Skeletal muscle satellite cell (primary cell): ENCODE measurements around the gene ME3.

Experiments used
- H3K27me3 ChIP-seq: 2 replicates; pipeline ENCODE4 v1.7.0; 2013; ENCODE audit warnings: low read length; ENCODE audit not compliant: control insufficient read depth, insufficient read depth
- H3K36me3 ChIP-seq: 2 replicates; pipeline ENCODE4 v1.7.0; 2013; ENCODE audit warnings: mild to moderate bottlenecking, control low read depth, low read length; ENCODE audit not compliant: insufficient read depth
- H3K4me1 ChIP-seq: 2 replicates; pipeline ENCODE4 v1.7.0; 2013; ENCODE audit warnings: low read length; ENCODE audit not compliant: control insufficient read depth, insufficient read depth
- H3K4me2 ChIP-seq: 2 replicates; pipeline ENCODE4 v1.7.0; 2013; ENCODE audit warnings: mild to moderate bottlenecking, low read length
- H3K4me3 ChIP-seq: 2 replicates; pipeline ENCODE4 v1.7.0; 2013; ENCODE audit warnings: low read length
- H3K9ac ChIP-seq: 2 replicates; pipeline ENCODE4 v1.7.0; 2013; ENCODE audit warnings: mild to moderate bottlenecking, low read depth, low read length, moderate library complexity
- H3K9me3 ChIP-seq: replicated peaks from 2 replicates; pipeline ENCODE4 v1.7.0; 2013; ENCODE audit warnings: mild to moderate bottlenecking, control low read depth, low read length

The ME3 gene

DNA sequence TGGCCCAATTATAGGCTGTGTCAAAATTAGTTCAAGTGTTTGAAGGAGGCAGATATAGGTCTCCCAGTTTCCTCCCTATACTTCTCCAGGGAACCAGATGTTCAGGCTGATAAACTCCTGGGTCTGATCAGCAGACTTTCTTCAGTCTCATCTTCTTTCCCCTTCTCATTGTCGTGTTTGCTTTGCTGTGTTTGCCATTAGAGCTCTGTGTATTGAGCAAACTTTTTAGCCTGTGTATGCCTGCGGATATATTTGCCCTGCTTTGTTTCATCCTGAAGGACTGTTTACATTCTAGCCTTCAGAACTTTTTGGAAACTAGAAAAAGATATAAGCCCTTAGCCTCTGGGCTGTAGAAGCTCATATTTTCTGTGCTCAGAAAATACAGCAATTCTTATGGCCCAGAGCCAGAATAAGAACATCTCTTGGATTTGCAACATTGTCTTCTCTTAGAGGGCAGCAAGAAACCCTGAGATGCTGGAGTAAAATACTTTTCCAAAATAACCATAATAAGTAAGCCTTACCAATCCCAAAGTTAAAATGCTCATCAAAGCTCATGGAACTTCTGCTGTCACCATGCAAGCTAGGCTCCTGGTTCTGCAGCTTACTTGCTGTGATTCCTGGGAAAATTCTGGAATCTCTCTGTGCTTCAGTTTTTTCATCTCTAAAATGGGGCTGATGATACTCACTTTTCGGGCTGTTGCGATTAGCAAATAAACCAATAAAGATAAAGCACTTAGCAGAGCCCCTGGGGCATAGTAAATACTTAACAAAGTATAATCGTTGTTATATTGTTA, 34.1 kb upstream of the ME3 start:
- H3K4me1 ChIP-seq, result peaks cover 6% of the 10 kb centered on the region
- H3K4me3 ChIP-seq, result no peak overlapping the region
- no peaks in the 10 kb centered on the region for H3K27me3 ChIP-seq
- H3K9ac ChIP-seq, result no peak overlapping the region
- no peaks in the 10 kb centered on the region for H3K9me3 ChIP-seq
- H3K4me2 ChIP-seq, result no peak overlapping the region
- H3K36me3 ChIP-seq, result no peaks in the 10 kb centered on the region

DNA sequence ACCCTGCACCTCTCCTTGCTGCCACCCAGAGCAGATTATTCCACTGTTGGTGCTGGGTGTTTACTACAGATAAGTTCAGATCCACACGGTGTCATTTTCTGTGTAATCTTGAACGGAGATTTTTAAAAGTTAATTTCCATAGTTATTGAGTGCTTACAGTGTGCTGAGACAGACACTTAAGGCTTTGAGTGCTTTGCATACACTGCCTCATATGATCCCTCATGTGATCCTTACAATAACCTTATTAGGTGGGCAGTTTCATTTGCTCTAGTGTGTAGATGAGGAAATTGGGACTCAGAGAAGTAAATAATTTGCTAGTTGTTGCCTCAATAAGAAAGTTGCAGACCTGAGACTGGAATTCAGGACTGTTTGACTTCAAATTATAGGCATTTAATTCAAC, 32.3 kb upstream of the ME3 start:
- Histone ChIP-seq H3K4me1 (peaks cover under 1% of the 10 kb centered on the region), H3K4me2 (no peak overlapping the region), H3K27me3 (no peaks in the 10 kb centered on the region), H3K36me3 (no peaks in the 10 kb centered on the region), H3K9me3 (no peaks in the 10 kb centered on the region), H3K9ac (no peak overlapping the region), H3K4me3 (no peak overlapping the region)

DNA sequence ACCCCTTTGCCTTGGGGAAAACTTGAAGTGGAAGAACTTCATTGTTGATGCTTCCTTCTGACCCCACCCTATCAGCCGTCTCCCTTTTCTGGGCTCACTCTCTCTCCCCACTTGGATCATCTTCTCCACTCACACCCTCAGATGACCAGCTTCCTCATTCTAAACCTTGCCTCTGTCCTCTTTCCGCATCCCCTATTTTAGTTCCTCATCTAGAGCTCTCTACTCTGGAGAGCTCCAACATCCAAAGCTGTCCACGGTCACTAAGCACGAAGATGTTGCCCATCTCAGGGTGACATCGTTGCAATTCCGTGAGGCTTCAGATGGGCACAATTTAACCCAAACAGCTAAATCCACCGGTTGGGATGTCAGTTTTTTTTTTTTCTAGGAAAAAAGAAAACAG, 31.6 kb upstream of the ME3 start:
- no peak overlapping the region for H3K9ac ChIP-seq
- peaks cover 7% of the 10 kb centered on the region for H3K4me1 ChIP-seq
- H3K4me2 ChIP-seq, result no peak overlapping the region
- no peaks in the 10 kb centered on the region for H3K9me3 ChIP-seq
- no peaks in the 10 kb centered on the region for H3K27me3 ChIP-seq
- no peaks in the 10 kb centered on the region for H3K36me3 ChIP-seq
- no peak overlapping the region for H3K4me3 ChIP-seq

GRCh38 chr11:86702220-86702983, 30.0 kb upstream of the ME3 start:
- H3K9ac ChIP-seq, result no peak overlapping the region
- no peaks in the 10 kb centered on the region for H3K36me3 ChIP-seq
- no peaks in the 10 kb centered on the region for H3K9me3 ChIP-seq
- no peak overlapping the region for H3K4me2 ChIP-seq
- H3K4me1 ChIP-seq, result peaks cover 17% of the 10 kb centered on the region
- no peak overlapping the region for H3K4me3 ChIP-seq
- H3K27me3 ChIP-seq, result no peaks in the 10 kb centered on the region

- no peak overlapping the region for H3K9ac ChIP-seq
- H3K4me1 ChIP-seq, result peaks cover 42% of the 10 kb centered on the region
- no peaks in the 10 kb centered on the region for H3K9me3 ChIP-seq
- H3K27me3 ChIP-seq, result no peaks in the 10 kb centered on the region
- no peak overlapping the region for H3K4me2 ChIP-seq
- no peaks in the 10 kb centered on the region for H3K36me3 ChIP-seq
- H3K4me3 ChIP-seq, result no peak overlapping the region
These were observed 26.8 kb upstream of the ME3 start for GRCh38 chr11:86699040-86699791.

DNA sequence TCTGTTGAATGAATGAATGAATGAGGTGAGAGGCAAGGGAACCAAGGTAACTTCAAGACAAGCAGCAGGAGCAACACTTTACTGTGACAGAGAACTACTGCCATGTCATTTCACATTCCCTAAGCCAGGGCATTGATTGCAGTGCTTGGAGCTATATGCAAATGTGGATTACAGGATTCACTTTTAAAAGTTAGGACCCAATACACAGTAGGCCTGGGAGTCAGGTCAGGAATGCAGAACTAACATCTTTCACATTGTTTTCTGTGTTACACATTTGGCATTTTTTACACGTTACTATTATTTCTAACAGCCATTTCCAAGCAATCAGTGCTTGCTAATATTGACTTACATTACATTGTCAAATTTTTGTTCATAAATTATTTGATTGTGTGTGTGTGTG, 26.2 kb upstream of the ME3 start:
- no peaks in the 10 kb centered on the region for H3K36me3 ChIP-seq
- H3K27me3 ChIP-seq, result no peaks in the 10 kb centered on the region
- H3K9me3 ChIP-seq, result no peaks in the 10 kb centered on the region
- peaks cover 48% of the 10 kb centered on the region for H3K4me1 ChIP-seq
- H3K4me3 ChIP-seq, result no peak overlapping the region
- H3K4me2 ChIP-seq, result no peak overlapping the region
- H3K9ac ChIP-seq, result no peak overlapping the region

DNA sequence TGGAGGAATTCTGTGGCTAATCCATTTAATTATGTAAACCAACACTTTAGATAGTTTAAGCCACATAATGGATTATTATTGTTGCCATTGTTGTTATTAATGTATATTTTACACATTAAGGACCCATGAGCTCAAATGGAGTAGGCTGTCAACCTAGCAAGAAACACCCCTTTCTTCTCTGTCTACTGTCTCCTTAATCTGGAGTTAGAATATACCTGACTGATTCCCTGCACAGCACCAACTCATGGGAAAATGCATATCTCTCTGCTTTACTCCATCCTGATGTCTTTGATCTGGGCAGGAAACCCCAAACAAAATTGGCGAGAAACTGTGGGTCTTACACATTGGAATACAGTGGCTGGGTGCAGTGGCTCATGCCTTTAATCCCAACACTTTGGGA, 24.0 kb upstream of the ME3 start:
- Histone ChIP-seq H3K27me3 (no peaks in the 10 kb centered on the region), H3K4me2 (peak overlapping the region; percentile 64), H3K4me1 (peaks cover 69% of the 10 kb centered on the region), H3K4me3 (no peak overlapping the region), H3K9me3 (no peaks in the 10 kb centered on the region), H3K36me3 (no peaks in the 10 kb centered on the region), H3K9ac (peak overlapping the region; percentile 65)

GRCh38 chr11:86696004-86696403, 23.6 kb upstream of the ME3 start:
- peak overlapping the region; percentile 20 for H3K4me3 ChIP-seq
- no peaks in the 10 kb centered on the region for H3K36me3 ChIP-seq
- peak overlapping the region; percentile 64 for H3K4me2 ChIP-seq
- no peaks in the 10 kb centered on the region for H3K27me3 ChIP-seq
- peak overlapping the region; percentile 65 for H3K9ac ChIP-seq
- no peaks in the 10 kb centered on the region for H3K9me3 ChIP-seq
- peaks cover 69% of the 10 kb centered on the region for H3K4me1 ChIP-seq

- H3K36me3 ChIP-seq, result no peaks in the 10 kb centered on the region
- H3K9ac ChIP-seq, result peak overlapping the region; percentile 62
- H3K27me3 ChIP-seq, result no peaks in the 10 kb centered on the region
- peaks cover 69% of the 10 kb centered on the region for H3K4me1 ChIP-seq
- H3K9me3 ChIP-seq, result no peaks in the 10 kb centered on the region
- H3K4me3 ChIP-seq, result peak overlapping the region; percentile 20
- peak overlapping the region; percentile 64 for H3K4me2 ChIP-seq
These were observed 23.0 kb upstream of the ME3 start for GRCh38 chr11:86695373-86695772.

- H3K4me1 ChIP-seq, result peaks cover 61% of the 10 kb centered on the region
- H3K27me3 ChIP-seq, result no peaks in the 10 kb centered on the region
- H3K9ac ChIP-seq, result no peak overlapping the region
- no peaks in the 10 kb centered on the region for H3K36me3 ChIP-seq
- no peaks in the 10 kb centered on the region for H3K9me3 ChIP-seq
- no peak overlapping the region for H3K4me3 ChIP-seq
- H3K4me2 ChIP-seq, result no peak overlapping the region
These were observed 21.1 kb upstream of the ME3 start for GRCh38 chr11:86693518-86693917.

- Histone ChIP-seq H3K4me2 (no peak overlapping the region), H3K36me3 (no peaks in the 10 kb centered on the region), H3K4me3 (no peak overlapping the region), H3K9ac (no peak overlapping the region), H3K9me3 (no peaks in the 10 kb centered on the region), H3K27me3 (no peaks in the 10 kb centered on the region), H3K4me1 (peaks cover 64% of the 10 kb centered on the region)
These were observed 20.3 kb upstream of the ME3 start for GRCh38 chr11:86692746-86693145.
